ENCODE measurements around the gene TENM4.

- TF ChIP-seq POLR2A (IDR thresholded peaks at IDR 0.05) (no peak), POLR2AphosphoS5 (IDR thresholded peaks at IDR 0.05) (no peak)
- TF ChIP-seq, protein P1, sequence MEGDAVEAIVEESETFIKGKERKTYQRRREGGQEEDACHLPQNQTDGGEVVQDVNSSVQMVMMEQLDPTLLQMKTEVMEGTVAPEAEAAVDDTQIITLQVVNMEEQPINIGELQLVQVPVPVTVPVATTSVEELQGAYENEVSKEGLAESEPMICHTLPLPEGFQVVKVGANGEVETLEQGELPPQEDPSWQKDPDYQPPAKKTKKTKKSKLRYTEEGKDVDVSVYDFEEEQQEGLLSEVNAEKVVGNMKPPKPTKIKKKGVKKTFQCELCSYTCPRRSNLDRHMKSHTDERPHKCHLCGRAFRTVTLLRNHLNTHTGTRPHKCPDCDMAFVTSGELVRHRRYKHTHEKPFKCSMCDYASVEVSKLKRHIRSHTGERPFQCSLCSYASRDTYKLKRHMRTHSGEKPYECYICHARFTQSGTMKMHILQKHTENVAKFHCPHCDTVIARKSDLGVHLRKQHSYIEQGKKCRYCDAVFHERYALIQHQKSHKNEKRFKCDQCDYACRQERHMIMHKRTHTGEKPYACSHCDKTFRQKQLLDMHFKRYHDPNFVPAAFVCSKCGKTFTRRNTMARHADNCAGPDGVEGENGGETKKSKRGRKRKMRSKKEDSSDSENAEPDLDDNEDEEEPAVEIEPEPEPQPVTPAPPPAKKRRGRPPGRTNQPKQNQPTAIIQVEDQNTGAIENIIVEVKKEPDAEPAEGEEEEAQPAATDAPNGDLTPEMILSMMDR (IDR thresholded peaks at IDR 0.05) = no peak
These were observed 645.1 kb downstream of the TENM4 start for GRCh38 chr11:78795621-78796261.
